PC-9 (cell line): ENCODE data around the gene ZNF468.
"Not testable (repeated sequence)": the region's sequence is repeated elsewhere in the genome, so short reads cannot be mapped to it uniquely, and the experiment has no call there.

Source experiments
- EZH2 ChIP-seq: fragments of 200-600 bp; sonication (generic); IDR thresholded peaks from 2 replicates; pipeline ENCODE4 v1.8.0; 2017; ENCODE audit warnings: antibody characterized with exemption, low read depth
- TF ChIP-seq, protein P1 (sequence below): fragments of 200-600 bp; sonication (generic); conservative IDR thresholded peaks from 2 replicates; pipeline ENCODE4 v1.6.1; 2017; ENCODE audit warnings: mixed run types, antibody characterized with exemption, mild to moderate bottlenecking, moderate library complexity

DNA sequence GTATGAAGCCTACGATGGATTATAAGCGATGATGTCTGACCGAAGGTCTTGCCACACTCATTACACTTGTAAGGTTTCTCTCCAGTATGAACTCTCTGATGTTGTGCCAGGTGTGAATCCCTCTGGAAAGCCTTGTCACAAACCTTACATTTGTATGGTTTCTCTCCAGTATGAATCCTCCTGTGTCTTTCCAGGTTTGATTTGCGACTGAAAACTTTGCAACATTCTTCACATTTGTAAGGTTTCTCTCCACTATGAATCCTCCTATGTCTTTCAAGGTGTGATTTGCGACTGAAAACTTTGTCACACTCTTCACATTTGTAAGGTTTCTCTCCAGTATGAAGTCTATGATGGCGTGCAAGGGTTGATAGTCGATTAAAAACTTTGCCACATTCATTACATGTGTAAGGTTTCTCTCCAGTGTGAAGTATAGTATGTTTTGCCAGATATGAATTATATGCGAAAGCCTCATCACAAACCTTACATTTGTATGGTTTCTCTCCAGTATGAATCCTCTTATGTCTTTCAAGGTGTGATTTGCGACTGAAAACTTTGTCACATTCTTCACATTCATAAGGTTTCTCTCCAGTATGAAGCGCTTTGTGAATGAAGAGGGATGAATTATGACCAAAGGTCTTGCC is 16.5 kb downstream of the ZNF468 start:
- TF ChIP-seq, protein P1, sequence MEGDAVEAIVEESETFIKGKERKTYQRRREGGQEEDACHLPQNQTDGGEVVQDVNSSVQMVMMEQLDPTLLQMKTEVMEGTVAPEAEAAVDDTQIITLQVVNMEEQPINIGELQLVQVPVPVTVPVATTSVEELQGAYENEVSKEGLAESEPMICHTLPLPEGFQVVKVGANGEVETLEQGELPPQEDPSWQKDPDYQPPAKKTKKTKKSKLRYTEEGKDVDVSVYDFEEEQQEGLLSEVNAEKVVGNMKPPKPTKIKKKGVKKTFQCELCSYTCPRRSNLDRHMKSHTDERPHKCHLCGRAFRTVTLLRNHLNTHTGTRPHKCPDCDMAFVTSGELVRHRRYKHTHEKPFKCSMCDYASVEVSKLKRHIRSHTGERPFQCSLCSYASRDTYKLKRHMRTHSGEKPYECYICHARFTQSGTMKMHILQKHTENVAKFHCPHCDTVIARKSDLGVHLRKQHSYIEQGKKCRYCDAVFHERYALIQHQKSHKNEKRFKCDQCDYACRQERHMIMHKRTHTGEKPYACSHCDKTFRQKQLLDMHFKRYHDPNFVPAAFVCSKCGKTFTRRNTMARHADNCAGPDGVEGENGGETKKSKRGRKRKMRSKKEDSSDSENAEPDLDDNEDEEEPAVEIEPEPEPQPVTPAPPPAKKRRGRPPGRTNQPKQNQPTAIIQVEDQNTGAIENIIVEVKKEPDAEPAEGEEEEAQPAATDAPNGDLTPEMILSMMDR = not testable (repeated sequence)
- TF ChIP-seq EZH2 = not testable (repeated sequence)
